ENCODE measurements around the gene TFRC.
"Not testable (repeated sequence)": the region's sequence is repeated elsewhere in the genome, so short reads cannot be mapped to it uniquely, and the experiment has no call there.

DNA sequence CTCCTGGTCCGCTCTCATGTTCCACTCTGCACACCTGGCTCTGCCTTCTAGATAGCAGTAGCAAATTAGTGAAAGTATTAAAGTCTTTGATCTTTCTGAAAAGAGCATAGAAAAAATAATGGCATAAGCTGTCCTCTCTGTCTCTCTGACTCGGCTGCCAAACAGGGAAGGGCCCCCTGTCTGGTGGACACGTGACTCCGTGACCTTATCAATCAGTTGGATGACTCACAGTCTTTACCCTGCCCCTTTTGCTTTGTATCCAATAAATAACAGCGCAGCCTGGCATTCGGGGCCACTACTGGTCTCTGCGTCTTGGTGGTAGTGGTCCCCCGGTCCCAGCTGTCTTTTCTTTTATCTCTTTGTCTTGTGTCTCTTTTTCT lies 59.4 kb downstream of the TFRC start:
- not testable (repeated sequence) for TF ChIP-seq POLR2A, POLR2AphosphoS5 (IDR thresholded peaks at IDR 0.05)

All from upper lobe of left lung (tissue), 4 donors.